ENCODE data around the gene FARP1. TPM values are rescaled to one million over a fixed set of nuclear protein-coding genes. Genes with fewer than 3 reads are reported as not detected.
A peak's percentile ranks its signal among the peaks of the same experiment; 100 is the strongest.
"Not testable (repeated sequence)": the region's sequence is repeated elsewhere in the genome, so short reads cannot be mapped to it uniquely, and the experiment has no call there.

Gene FARP1
- polyA plus RNA-seq, 4 donors = 244 to 270 (median 266) TPM

DNA sequence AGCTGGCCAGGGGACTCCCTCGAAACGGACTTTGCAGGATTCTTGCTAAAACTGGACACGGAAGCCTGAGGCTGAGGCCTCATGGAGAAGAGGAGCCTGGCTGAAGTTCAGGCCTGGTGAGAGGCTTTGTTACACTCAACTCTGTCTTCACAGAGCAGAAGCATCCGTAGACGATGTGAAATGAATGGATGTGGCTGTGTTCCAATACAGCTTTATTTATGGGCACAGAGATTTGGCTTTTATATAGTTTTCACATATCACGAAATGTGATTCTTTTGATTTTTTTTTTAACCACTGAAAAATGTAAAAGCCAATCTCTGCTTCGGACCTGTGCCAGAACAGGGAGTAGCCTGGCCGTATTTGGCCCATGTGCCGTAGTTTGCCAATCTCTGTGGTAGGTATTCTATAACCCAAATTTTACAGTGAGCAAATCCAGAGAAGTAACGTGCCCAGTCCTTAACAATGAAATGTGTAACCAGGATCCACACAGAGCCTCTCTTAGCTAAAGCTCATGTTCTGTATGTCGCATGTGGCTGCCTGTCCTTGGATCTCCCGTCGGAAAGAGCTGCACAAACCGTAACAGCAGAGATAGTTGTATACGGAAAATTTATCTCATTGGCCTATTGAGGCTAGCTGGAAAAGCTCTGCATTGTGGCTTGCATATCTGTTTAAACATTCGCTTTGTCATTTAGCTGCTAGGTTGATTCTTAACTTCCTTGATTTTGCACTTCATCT lies 205.7 kb downstream of the FARP1 start:
- DNase-seq (ENCODE audit: low read depth in 4 of 4, low spot score in 3 of 4) = no peak

DNA sequence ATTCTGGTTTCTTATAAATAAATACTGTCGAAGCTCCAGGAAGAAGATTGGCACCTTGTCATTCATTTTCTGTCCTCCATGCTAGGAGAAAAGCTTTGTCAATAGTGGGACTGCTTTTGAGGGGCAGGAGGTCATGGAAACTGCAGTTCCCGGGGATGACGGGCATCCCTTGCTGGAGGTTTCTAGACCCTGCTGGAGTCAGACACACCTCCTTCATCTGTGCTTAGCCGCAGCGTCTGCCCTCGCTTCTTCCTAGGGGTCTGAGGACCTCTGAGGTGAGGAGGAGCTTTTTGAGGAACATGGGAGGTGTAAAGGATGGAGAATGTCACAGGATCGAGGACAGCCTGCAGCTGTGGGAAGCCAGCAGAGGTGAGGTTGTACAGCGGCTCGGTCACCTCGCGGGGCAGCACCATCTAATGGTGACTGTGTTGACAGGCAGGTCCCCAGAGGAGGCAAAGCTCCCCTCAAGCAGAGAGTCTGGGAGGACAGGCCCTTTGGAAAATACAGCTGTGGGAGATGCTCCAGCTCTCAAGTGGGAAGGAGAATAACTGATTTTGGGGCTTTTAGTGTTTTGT lies 206.9 kb downstream of the FARP1 start:
- no peak for DNase-seq (ENCODE audit: low read depth in 4 of 4, low spot score in 3 of 4)

DNA sequence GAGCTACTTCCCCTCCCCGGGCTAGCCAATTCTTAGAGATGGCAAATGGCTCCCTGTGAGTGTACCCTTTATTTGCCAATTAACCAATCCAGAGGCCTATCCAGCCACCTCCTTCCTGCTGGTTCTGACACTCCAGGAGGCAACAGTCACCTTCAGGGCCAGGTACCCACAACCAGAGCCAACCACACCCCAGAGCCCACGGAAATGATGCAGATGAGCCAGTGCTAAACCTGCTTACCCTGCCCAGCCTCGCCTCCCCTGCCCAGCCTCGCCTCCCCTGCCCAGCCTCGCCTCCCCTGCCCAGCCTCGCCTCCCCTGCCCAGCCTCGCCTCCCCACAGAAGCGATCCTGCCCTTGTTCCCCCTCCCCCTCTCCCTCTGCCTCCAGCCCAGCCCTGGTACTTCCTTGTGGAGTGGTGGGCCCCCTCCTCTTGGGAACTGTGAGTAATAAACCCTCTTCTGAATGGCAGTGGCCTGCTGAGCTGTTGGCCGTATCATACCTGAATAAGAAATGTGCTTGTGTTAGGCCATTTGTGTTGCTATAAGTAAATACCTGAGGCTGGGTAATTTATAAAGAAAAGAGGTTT lies 207.9 kb downstream of the FARP1 start:
- no peak for DNase-seq (ENCODE audit: low read depth in 4 of 4, low spot score in 3 of 4)

DNA sequence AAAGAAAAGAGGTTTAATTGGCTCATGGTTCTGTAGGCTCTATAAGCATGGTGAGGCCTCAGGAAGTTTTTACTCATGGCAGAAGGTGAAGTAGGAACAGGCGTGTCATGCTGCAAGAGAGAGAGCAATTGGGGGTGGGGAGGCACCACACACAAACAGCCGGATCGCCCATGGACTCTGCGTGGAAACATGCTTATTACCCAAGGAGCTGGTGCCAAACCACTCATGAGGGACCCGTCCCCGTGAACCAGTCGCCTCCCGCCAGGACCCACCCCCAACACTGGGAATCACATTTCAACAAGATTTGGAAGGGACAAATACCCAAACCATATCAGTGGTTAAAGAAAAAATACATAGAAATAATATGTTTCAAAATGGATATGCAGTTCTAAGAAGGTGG lies 208.7 kb downstream of the FARP1 start:
- no peak for DNase-seq (ENCODE audit: low read depth in 4 of 4, low spot score in 3 of 4)

DNA sequence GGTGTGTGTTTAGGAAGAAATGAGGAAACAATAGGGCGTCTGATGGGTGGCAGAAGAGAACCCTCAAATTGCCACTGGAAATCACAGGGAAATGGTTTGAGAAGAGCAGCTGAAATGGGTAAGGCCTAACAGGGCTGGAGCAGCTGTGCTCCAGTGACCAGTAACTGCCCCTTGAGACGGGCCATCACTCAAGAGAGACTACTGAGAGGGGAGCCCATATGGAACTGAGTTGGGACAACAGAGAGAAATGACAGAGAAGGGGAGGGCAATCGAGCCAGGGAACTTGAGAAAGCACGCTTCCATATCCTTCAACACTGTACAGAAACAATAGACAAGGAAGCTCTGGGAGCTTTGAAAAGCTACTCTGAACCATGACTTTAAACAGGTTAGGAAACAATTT lies 209.3 kb downstream of the FARP1 start:
- DNase-seq (ENCODE audit: low read depth in 4 of 4, low spot score in 3 of 4) = no peak

DNA sequence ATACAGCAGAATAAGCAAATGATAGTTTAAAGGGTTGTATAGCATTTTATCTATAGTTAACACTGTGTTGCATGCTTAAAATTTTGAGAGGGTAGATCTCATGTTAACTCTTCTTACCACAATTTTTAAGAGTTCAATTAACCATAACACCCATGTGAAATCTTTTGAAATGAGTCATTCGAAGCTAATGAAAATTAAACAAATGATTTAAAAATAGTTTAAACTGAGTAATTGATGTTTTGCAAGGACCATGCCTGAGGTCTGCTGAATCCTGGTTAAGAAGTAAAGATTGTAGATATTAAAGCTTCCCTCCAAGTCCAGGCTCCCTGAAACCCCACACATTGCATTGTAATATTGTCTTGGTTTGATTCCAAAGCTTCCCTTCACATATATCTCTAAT lies 210.9 kb downstream of the FARP1 start:
- DNase-seq (ENCODE audit: low read depth in 4 of 4, low spot score in 3 of 4) = no peak

DNA sequence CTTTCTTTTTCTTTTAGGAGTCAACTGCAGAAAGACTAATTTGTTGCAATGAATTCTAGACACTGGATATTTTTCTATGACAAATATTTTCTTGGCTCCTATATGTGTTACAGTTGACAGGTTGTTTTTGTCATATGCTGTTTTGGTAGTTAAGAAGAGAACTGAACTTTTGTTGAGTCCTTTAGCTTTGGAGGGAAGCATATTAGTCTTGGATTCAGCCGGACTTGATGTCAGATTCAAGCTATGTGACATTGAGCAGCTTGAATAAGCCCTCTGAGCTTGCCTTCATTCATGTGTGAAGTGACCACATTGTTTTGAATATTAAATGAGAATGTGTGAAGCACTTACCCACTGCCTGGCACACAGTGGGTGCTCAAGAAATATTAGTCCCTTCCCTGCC lies 216.0 kb downstream of the FARP1 start:
- DNase-seq (ENCODE audit: low read depth in 4 of 4, low spot score in 3 of 4) = no peak

DNA sequence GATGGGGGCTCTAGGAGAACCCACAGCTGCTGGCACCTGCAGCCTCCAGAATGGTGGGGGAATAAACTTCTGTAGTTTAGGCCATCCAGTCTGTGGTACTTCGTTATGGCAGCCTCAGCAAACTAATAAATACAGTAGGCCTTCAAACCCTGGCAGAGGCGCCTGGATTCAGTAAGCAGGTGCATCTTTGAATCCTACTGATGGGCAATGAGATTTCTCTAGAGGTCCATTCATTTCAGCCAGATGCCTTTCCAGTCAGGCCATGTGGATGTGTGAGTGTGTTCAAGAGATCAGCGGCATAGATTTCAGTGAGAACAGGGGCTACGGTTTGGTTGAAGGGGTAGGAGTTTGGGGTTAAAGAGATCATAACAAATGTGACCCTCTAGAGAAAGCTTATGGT lies 217.7 kb downstream of the FARP1 start:
- DNase-seq (ENCODE audit: low read depth in 4 of 4, low spot score in 3 of 4) = no peak

DNA sequence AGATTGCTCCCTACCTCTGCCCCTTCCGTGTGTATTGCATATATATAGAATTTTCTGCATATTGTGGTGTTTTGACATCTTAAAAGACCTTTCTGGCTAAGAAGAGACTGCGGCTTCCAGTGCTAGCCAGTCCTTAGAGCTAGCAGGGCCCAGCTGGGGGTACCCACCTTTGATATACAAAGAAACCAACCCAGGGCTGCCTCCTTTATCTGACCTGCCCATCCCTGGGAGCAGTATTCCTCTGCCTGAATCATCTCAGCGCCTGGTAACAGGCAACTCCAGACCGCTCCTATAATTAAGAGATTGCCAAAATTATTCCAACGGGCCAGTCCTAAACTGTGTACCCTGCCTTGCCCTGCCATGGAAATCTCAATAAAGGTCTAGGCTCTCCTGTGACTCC lies 220.4 kb downstream of the FARP1 start:
- no peak for DNase-seq (ENCODE audit: low read depth in 4 of 4, low spot score in 3 of 4)

DNA sequence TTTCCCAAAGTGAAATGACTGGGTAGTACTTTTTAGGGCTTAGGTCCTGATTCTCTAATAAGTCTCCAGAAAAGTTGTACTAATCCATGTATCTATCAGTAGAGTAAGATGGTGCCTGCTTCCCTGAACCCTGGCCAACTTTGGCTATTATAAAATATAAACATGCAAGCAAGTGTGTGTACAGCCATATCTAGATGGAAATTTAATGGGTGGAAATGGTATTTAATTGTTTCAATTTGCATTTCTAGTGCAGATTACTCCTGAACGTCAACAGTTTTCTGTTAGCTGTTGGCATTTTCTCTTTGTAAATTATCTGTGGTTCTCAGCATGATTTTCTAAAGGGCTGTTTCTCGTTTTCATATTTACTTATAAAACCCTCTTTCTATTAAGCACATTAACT lies 221.3 kb downstream of the FARP1 start:
- DNase-seq (ENCODE audit: low read depth in 4 of 4, low spot score in 3 of 4) = no peak

DNA sequence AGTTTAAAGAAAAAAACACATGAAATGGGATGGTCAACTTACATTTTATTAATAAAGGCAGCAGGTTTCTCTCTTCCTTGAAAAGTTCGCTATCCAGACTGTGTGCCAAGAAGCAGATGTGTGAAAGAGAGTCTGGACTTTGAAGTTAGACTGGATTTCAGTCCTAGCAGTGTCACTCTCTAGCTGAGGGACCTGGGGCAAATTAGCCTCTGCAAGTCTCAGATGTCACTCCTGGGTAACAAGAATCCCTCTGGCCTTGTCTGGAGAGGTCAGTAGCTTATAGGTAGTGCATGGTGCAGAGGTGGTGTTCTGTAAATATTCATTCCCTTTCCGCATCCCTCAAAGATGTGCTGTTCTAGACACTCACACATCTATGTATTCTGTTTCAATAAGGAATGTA lies 221.8 kb downstream of the FARP1 start:
- DNase-seq (ENCODE audit: low read depth in 4 of 4, low spot score in 3 of 4) = no peak

DNA sequence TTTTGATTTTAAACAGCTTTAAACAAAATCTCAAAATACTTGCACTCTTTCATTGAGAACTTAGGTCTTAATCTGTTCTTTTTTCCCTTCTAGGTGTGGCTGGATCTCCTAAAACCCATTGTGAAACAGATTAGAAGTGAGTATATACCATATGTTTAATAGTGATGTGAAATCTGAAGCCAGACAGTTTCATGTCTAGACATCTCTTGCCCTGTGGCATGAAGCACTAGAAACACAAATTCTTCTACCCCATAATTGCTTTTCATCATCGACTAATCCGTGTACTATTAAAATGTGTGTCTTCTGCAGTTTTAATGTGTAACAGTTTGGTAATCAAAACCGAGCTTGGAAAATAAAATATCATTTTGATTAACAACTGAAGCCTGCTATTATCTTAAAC lies 222.4 kb downstream of the FARP1 start:
- DNase-seq (ENCODE audit: low read depth in 4 of 4, low spot score in 3 of 4) = no peak

DNA sequence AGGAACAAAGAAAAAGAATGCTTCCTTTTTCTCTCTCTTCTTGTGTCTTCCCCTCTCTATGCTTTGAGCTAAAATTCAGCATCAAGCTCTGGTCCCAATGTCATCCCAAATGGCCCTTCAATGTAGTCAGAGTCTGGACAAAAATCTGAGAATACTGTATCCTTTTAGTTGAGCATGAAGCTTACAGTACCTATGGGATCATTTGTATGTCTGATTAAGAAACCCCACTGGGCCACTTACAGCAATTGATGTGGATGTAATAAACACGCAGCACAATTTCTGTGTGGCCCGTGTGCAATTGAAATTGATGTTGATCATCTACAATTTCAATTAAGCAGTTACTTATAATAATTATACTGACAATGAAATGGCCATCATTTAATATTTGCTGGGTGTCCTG lies 223.1 kb downstream of the FARP1 start:
- no peak for DNase-seq (ENCODE audit: low read depth in 4 of 4, low spot score in 3 of 4)

DNA sequence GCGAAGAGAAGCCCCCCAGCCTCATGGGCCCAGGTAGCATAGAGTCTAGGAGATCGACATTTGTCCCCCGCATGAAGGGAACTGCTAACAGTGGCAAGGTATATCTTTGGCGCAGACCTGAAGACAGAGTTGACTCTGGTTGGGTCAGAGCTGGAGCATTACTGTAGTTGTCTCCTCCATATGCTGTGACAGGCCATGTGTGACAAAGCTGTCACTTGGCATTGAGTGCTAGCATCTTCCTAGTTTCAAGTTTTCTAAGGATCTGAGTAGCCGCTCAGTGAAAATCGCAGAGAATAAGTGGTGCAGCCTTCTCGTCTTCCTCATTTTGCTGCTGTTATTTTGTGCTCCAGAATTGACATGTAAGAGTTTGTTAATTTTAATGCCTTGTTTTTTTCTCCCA lies 223.5 kb downstream of the FARP1 start:
- DNase-seq (ENCODE audit: low read depth in 4 of 4, low spot score in 3 of 4) = no peak

DNA sequence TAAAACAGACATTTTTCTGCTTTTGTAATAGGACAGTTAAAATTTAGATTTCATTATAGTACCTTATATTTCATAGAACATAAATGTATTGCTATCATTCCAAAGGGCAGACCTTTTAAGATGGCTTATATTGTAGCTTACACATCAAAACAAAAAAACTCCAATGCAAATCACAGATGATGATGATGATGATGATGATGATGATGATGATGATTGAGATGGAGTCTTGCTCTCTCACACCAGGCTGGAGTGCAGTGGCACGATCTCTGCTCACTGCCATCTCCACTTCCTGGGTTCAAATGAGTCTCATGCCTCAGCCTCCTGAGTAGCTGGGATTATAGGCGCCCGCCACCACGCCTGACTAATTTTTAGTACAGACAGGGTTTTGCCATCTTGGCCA lies 224.1 kb downstream of the FARP1 start:
- DNase-seq (ENCODE audit: low read depth in 4 of 4, low spot score in 3 of 4) = no peak

DNA sequence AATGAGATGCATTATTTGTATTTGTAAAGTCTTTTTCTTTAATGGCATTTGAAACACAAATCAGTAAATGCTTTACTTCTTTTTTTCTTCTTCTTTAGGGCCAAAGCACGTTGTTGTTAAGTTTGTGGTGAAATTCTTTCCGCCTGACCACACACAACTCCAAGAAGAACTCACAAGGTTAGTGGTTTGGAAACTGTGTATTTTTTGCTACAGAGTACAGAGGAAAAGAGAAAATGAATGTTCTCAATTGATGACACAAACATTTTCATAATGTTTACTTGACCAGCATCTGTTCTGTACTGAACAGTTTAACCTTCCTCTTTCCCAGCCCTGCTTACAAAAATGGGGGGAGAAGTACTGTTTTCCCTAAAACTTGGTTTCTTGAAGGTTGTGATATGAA lies 225.1 kb downstream of the FARP1 start:
- DNase-seq (ENCODE audit: low read depth in 4 of 4, low spot score in 3 of 4) = no peak

DNA sequence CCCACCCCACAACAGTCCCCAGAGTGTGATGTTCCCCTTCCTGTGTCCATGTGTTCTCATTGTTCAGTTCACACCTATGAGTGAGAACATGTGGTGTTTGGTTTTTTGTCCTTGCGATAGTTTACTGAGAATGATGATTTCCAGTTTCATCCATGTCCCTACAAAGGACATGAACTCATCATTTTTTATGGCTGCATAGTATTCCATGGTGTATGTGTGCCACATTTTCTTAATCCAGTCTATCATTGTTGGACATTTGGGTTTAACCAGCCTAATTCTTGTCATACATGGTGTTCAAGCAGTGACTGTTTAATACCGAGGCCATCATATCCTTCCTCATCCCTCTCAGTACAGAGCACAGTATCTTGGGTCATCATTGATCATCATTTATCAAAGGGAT lies 226.6 kb downstream of the FARP1 start:
- DNase-seq (ENCODE audit: low read depth in 4 of 4, low spot score in 3 of 4) = not testable (repeated sequence)

DNA sequence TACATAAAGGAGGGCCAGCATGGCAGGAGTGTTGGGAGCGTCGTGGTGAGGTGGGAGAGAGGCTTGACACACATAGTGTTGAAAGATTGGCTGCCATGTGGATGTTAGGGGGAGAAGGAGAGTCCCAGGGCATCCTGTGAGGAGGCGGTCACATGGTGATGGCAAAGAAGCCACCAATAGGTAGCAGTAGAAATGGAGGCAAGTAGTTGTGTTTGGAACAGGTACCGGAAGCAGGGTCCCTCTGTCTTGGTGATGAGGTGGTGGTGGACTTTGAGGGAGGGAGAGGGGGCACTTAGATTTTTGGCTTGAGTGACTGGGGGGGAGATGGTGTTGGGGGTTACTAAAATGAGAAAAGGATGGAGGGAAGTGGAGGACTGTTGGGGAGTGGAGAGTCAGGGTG lies 227.4 kb downstream of the FARP1 start:
- DNase-seq (ENCODE audit: low read depth in 4 of 4, low spot score in 3 of 4) = no peak

DNA sequence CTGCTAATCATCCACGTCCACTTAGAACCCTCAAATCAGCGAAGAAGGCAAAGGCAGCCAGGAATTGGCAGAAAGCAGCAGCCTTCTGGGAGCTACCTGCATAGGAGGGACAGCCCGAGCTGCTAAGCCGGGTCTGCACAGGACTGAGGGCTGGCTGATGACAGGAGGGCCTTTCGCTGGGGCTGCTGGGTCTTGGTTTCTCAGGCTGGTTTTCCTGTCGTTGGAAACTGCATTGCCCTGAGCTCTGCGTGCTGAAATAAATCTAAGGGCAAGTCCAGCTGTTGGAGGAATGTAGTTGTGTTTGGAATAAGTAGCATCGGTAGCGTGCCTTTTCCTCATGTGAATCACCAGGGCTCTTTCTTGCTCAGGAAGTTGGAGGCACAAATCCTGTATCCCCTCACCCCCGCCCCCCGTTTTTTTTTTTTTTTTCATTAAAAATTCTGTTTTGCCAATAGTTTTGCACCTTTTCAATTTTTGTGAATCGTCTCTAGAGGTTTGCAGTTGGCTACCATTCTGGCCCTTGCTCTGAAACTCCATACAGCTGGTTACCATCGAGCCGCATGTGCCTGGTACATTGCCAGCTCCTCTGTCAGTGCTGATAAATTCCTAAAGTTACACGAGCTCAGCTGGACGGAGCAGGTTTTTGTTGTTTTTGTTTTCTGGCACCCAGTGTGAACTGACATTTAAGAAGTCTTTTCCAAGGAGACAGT lies 228.1 kb downstream of the FARP1 start:
- DNase-seq (ENCODE audit: low read depth in 4 of 4, low spot score in 3 of 4) = peak in 1 of 4 donors; percentile 54

DNA sequence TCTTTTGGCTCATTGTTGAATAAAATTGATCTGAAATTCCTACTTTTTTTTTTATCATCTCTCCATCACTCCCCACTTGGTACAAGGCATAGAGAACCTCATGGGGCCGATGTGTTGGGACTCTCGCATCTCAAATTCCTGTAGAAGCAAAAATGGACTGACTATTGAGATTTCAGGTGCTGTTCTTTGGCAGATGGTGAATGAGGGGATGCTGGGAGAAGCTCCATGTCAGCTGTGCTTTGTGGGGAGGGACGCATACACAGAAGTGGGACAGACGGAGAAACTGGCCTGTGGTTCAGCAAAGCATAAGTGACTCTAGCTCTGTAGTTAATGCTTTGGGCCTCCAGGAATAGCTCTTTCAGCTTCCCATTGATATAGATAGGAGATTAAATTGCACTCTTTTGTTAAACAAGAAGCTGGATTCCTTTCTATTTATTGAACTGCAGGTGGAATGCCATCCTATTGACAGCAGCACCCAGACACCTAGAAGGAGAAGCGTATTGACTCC lies 228.7 kb downstream of the FARP1 start:
- DNase-seq (ENCODE audit: low read depth in 4 of 4, low spot score in 3 of 4) = no peak

DNA sequence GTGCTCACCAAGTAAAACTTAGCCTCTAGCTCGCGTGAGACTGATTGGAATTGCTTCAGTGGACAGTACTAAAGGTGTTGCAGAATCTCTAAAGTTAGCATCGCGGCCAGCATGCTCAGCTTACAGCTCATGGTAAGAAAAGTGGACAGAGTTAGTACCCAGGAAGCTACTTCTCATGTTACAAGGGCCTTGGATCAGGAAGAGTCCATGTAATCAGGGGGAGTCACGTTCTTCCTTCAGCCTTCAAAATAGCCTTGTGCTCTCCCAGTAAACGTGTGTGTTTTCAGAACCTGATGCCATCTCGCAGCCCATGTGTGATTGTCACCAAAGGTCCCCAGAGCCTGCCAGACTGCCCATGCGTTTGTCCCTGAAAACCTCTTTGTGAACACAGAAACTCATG lies 230.0 kb downstream of the FARP1 start:
- peak in 2 of 4 donors; percentile 69 for DNase-seq (ENCODE audit: low read depth in 4 of 4, low spot score in 3 of 4)

DNA sequence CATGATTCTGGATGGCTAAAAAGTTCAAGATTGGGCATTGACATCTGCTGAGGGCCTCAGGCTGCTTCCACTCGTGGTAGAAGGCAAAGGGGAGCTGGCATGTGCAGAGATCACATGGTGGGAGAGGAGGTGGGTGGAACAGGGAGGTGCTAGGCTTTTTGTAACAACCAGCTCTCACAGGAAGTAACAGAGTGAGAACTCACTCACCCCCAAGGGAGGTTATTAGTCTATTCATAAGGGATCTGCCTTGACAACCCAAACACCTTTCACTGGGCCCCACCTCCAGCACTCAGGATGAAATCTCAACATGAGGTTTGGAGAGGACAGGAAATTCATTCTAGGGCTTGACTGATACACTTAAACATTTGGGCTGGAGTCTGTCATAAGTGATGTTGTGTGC lies 231.9 kb downstream of the FARP1 start:
- no peak for DNase-seq (ENCODE audit: low read depth in 4 of 4, low spot score in 3 of 4)

Data from right renal pelvis (tissue), 4 donors.